Kidney (tissue), 14 donors: ENCODE data around the gene PTPRO. TPM values are rescaled to one million over a fixed set of nuclear protein-coding genes. Genes with fewer than 3 reads are reported as not detected.

Source experiments
- DNase-seq, 5 donors: peaks; one replicate each; pipeline ENCODE4 v3.0.0-alpha.2; 2013 to 2020
- FAIRE-seq: peaks from 2 replicates; lab custom pipeline; 2012; peaks lifted over from hg19 to GRCh38; lab: Jason Lieb, UNC
- H3K27ac ChIP-seq, 2 donors: one replicate each; pipeline ENCODE4 v1.7.0; 2013; ENCODE audit warnings: low read depth in 2 of 2, low read length in 2 of 2, inconsistent platforms in 1 of 2
- H3K27me3 ChIP-seq: one replicate; pipeline ENCODE4 v1.7.1; 2013; ENCODE audit warnings: low read length, inconsistent platforms; ENCODE audit not compliant: control insufficient read depth, insufficient read depth
- H3K36me3 ChIP-seq, 3 donors: one replicate each; pipeline versions ENCODE4 v1.7.0 to v1.7.1; 2013; ENCODE audit warnings: low read length in 3 of 3, control low read depth in 1 of 3, inconsistent platforms in 1 of 3; ENCODE audit not compliant: insufficient read depth in 3 of 3, control insufficient read depth in 2 of 3
- H3K4me1 ChIP-seq, 3 donors: one replicate each; pipeline versions ENCODE4 v1.7.0 to v1.7.1; 2013; ENCODE audit warnings: low read length in 3 of 3, inconsistent platforms in 1 of 3, low read depth in 1 of 3; ENCODE audit not compliant: control insufficient read depth in 2 of 3, insufficient read depth in 2 of 3
- H3K4me3 ChIP-seq, 3 donors: one replicate each; pipeline versions ENCODE4 v1.7.0 to v1.8.1; 2013; ENCODE audit warnings: low read length in 3 of 3, control low read depth in 1 of 3, inconsistent platforms in 1 of 3
- H3K9ac ChIP-seq, 3 donors: one replicate each; pipeline versions ENCODE4 v1.7.0 to v1.7.1; 2013; ENCODE audit warnings: low read length in 3 of 3, control low read depth in 1 of 3, inconsistent platforms in 1 of 3
- H3K9me3 ChIP-seq, 3 donors: one replicate each; pipeline versions ENCODE4 v1.7.0 to v1.7.1; 2013; ENCODE audit warnings: low read length in 3 of 3, control low read depth in 1 of 3, inconsistent platforms in 1 of 3; ENCODE audit not compliant: control insufficient read depth in 2 of 3, insufficient read depth in 1 of 3
- intact Hi-C: fragments of 100-400 bp; cut with DNase I; formaldehyde crosslinking; loops from one replicate; pipeline ENCODE4 v1.11.1; 2022
- polyA plus RNA-seq: library from polyadenylated mRNA; stranded (reverse); fragments of 350-450 nt; fragmentation: Illumina TruSeq; extraction: RNeasy Lipid Tissue Mini Kit (QIAGEN cat#74804); gene quantifications from one replicate; pipeline ENCODE4 v1.2.3, GENCODE V29; 2014; ENCODE audit warnings: low read depth, low replicate concordance; ENCODE audit not compliant: insufficient read depth
- total RNA-seq: library from RNA; stranded (reverse); fragmentation: NEBNext Ultra II Directional; extraction: Animal tissue kit (Norgen Biotek cat#: 25700); gene quantifications from one replicate; pipeline ENCODE4 v1.2.1, GENCODE V29; 2021
- TF ChIP-seq, protein P1 (sequence below): IDR thresholded peaks from 3 replicates; pipeline ENCODE4 v1.5.1; 2012; ENCODE audit warnings: mild to moderate bottlenecking, moderate library complexity, borderline replicate concordance; ENCODE audit not compliant: insufficient read depth; ENCODE audit errors: extremely low read depth
- donor health status: control.
- donor health status: control.
- donor health status: control.
- donor health status: control.
- donor health status: control.
- donor health status: DM: yes; HTN: yes; CAD: no.
- donor health status: Normal renal cell carcinoma (clear cell type).

The PTPRO gene
- total and polyA plus RNA-seq, 2 donors from 2014 or later = 4.6 to 44.0 TPM

DNA sequence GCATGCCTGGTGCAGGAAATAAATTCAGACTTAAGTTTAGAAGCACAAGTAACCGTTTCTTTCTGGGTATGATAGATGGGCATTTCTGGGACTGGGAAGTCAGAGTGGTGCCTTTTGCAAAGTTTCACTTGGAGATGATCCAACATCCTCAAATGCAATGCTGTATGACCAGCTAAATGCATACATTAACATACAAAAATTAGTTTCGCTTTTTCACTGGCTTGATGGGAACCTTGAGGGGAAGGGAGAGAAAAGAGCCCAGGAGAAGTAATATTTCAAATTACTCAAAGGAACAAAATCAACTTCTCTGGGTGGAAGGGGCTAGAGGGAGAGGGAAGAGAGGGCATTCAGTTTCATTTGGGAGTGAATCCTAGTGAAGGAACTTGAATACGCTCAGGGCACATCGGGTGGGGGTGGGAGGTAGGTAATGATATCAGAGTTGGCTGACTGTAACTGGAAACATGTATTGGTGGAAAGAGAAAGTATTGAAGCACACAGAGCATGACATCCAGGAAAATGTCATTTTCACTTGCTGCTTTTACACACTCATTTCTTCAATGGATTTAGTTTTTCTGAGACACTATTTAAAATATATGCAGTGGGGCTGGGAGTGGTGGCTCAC, 175.5 kb downstream of the PTPRO start:
- TF ChIP-seq, protein P1, sequence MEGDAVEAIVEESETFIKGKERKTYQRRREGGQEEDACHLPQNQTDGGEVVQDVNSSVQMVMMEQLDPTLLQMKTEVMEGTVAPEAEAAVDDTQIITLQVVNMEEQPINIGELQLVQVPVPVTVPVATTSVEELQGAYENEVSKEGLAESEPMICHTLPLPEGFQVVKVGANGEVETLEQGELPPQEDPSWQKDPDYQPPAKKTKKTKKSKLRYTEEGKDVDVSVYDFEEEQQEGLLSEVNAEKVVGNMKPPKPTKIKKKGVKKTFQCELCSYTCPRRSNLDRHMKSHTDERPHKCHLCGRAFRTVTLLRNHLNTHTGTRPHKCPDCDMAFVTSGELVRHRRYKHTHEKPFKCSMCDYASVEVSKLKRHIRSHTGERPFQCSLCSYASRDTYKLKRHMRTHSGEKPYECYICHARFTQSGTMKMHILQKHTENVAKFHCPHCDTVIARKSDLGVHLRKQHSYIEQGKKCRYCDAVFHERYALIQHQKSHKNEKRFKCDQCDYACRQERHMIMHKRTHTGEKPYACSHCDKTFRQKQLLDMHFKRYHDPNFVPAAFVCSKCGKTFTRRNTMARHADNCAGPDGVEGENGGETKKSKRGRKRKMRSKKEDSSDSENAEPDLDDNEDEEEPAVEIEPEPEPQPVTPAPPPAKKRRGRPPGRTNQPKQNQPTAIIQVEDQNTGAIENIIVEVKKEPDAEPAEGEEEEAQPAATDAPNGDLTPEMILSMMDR = no peak

DNA sequence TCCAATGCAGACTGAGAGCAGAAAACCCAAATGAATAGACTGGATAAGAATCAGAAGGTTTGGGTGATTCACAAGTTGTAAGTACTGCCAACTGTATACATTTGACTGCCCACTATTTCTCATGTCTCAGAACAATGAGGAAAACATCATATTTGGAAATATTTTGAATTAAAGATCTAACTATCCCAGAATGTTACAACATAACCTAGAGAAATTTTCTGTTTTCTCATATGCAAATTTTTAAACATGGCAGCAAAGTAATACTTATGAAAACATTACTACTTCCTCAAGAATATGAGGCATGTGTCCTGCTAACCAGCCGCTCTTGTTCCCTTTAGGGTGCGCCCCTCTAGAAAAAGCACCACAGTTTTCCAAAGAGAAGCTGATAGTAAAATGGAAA, 179.9 kb downstream of the PTPRO start:
- intact Hi-C loops = no loop called here
- TF ChIP-seq, protein P1 = no peak
- no peaks in the 10 kb centered on the region for H3K4me1 ChIP-seq
- no peak overlapping the region for H3K4me3 ChIP-seq
- no peaks in the 10 kb centered on the region for H3K36me3 ChIP-seq
- H3K27ac ChIP-seq = no peak overlapping the region
- H3K27me3 ChIP-seq = no peaks in the 10 kb centered on the region
- DNase-seq = no peak
- H3K9ac ChIP-seq = no peak overlapping the region
- H3K9me3 ChIP-seq = no peaks in the 10 kb centered on the region
- FAIRE-seq = no peak

More for the DNA sequence above, 175.5 kb downstream of the PTPRO start:
- Histone ChIP-seq H3K36me3 (no peaks in the 10 kb centered on the region), H3K9me3 (no peaks in the 10 kb centered on the region), H3K9ac (no peak overlapping the region), H3K4me1 (no peaks in the 10 kb centered on the region), H3K27ac (no peak overlapping the region), H3K4me3 (peak overlapping the region in 2 of 3 donors; percentile 8 to 22), H3K27me3 (no peaks in the 10 kb centered on the region)
- FAIRE-seq = no peak
- DNase-seq = peak in 2 of 5 donors; percentile 57 to 63
- intact Hi-C loops = no loop called here

DNA sequence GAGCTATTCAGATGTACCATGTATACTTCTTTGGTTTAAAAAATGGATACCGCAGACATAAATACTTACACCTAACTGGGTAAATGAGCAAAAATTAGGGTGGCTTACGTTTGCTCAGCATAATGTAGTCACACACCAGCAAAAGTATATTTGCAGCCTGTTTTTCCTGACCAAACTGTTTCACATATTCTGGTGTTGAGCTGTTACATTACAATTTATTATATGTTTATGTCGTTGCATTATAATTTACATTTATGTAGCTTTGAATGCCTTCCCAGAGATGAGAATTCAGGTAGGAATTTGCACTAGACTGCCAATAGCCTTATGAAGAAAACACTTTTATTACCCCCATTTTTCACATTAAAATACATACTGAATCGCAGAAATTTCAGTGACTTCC, 183.3 kb downstream of the PTPRO start:
- FAIRE-seq = no peak
- intact Hi-C loops = no loop called here
- H3K4me3 ChIP-seq = no peak overlapping the region

More for the DNA sequence above, 183.3 kb downstream of the PTPRO start:
- no peaks in the 10 kb centered on the region for H3K9me3 ChIP-seq
- no peak overlapping the region for H3K27ac ChIP-seq
- no peaks in the 10 kb centered on the region for H3K27me3 ChIP-seq
- TF ChIP-seq, protein P1 = no peak
- no peaks in the 10 kb centered on the region for H3K4me1 ChIP-seq
- no peaks in the 10 kb centered on the region for H3K36me3 ChIP-seq
- DNase-seq = no peak
- H3K9ac ChIP-seq = no peak overlapping the region
